ENCODE results near the gene GNAO1. TPM values are rescaled to one million over a fixed set of nuclear protein-coding genes. Genes with fewer than 3 reads are reported as not detected.
A peak's percentile ranks its signal among the peaks of the same experiment; 100 is the strongest.

Gene GNAO1
- total and polyA plus RNA-seq, 5 donors from 2014 or later: 3.0 TPM; not detected in 4

GRCh38 chr16:56352351-56353053, 161.2 kb downstream of the GNAO1 start:
- peaks cover 3 to 21% (median 9%) of the 10 kb centered on the region in 4 donors for H3K4me1 Mint-ChIP-seq
- peak overlapping the region in 1 of 4 donors; percentile 74 for H3K4me3 Mint-ChIP-seq
- Histone ChIP-seq H3K27ac (ENCODE audit: insufficient read depth, low read length, poor library complexity, severe bottlenecking) (no peak overlapping the region), H3K9me3 (ENCODE audit: control insufficient read depth in 2 of 2, low read length in 2 of 2) (no peaks in the 10 kb centered on the region), H3K4me3 (ENCODE audit: low read depth, low read length) (no peak overlapping the region), H3K36me3 (ENCODE audit: control insufficient read depth, insufficient read depth, low read length) (no peaks in the 10 kb centered on the region), H3K4me1 (ENCODE audit: control insufficient read depth, insufficient read depth, low read length, poor library complexity, severe bottlenecking) (peaks cover 15% of the 10 kb centered on the region), H3K27me3 (ENCODE audit: control insufficient read depth, insufficient read depth, low read length) (no peaks in the 10 kb centered on the region)
- DNase-seq (no peak), ATAC-seq (ENCODE audit: low read depth in 2 of 2) (no peak)
- no peak overlapping the region for H3K27ac Mint-ChIP-seq
- no peaks in the 10 kb centered on the region for H3K27me3 Mint-ChIP-seq
- no peaks in the 10 kb centered on the region for H3K9me3 Mint-ChIP-seq
- H3K36me3 Mint-ChIP-seq: no peaks in the 10 kb centered on the region

- Histone ChIP-seq H3K27me3 (ENCODE audit: control insufficient read depth, insufficient read depth, low read length) (no peaks in the 10 kb centered on the region), H3K27ac (ENCODE audit: insufficient read depth, low read length, poor library complexity, severe bottlenecking) (no peak overlapping the region), H3K4me1 (ENCODE audit: control insufficient read depth, insufficient read depth, low read length, poor library complexity, severe bottlenecking) (peaks cover 15% of the 10 kb centered on the region), H3K4me3 (ENCODE audit: low read depth, low read length) (no peak overlapping the region), H3K36me3 (ENCODE audit: control insufficient read depth, insufficient read depth, low read length) (no peaks in the 10 kb centered on the region), H3K9me3 (ENCODE audit: control insufficient read depth in 2 of 2, low read length in 2 of 2) (no peaks in the 10 kb centered on the region)
- no peak overlapping the region for H3K27ac Mint-ChIP-seq
- no peaks in the 10 kb centered on the region for H3K27me3 Mint-ChIP-seq
- ATAC-seq (ENCODE audit: low read depth in 2 of 2): no peak
- peaks cover 3 to 25% (median 9%) of the 10 kb centered on the region in 4 donors for H3K4me1 Mint-ChIP-seq
- no peaks in the 10 kb centered on the region for H3K36me3 Mint-ChIP-seq
- no peaks in the 10 kb centered on the region for H3K9me3 Mint-ChIP-seq
- peak overlapping the region in 1 of 4 donors; percentile 47 for H3K4me3 Mint-ChIP-seq
- no peak for DNase-seq
Observed at GRCh38 chr16:56353054-56353921, 162.0 kb downstream of the GNAO1 start.

- no peaks in the 10 kb centered on the region for H3K36me3 Mint-ChIP-seq
- DNase-seq (no peak), ATAC-seq (ENCODE audit: low read depth in 2 of 2) (no peak)
- H3K27me3 Mint-ChIP-seq: no peaks in the 10 kb centered on the region
- no peaks in the 10 kb centered on the region for H3K9me3 Mint-ChIP-seq
- Histone ChIP-seq H3K27ac (ENCODE audit: insufficient read depth, low read length, poor library complexity, severe bottlenecking) (no peak overlapping the region), H3K27me3 (ENCODE audit: control insufficient read depth, insufficient read depth, low read length) (no peaks in the 10 kb centered on the region), H3K4me3 (ENCODE audit: low read depth, low read length) (no peak overlapping the region), H3K9me3 (ENCODE audit: control insufficient read depth in 2 of 2, low read length in 2 of 2) (no peaks in the 10 kb centered on the region), H3K36me3 (ENCODE audit: control insufficient read depth, insufficient read depth, low read length) (no peaks in the 10 kb centered on the region), H3K4me1 (ENCODE audit: control insufficient read depth, insufficient read depth, low read length, poor library complexity, severe bottlenecking) (peaks cover 15% of the 10 kb centered on the region)
- no peak overlapping the region for H3K27ac Mint-ChIP-seq
- no peak overlapping the region for H3K4me3 Mint-ChIP-seq
- H3K4me1 Mint-ChIP-seq: peaks cover 3 to 29% (median 9%) of the 10 kb centered on the region in 4 donors
Observed at GRCh38 chr16:56354016-56354415, 162.7 kb downstream of the GNAO1 start.

- no peak for DNase-seq
- Mint-ChIP-seq H3K27ac (no peak overlapping the region), H3K27me3 (no peaks in the 10 kb centered on the region), H3K9me3 (no peaks in the 10 kb centered on the region), H3K4me1 (peaks cover 5 to 32% (median 9%) of the 10 kb centered on the region in 4 donors), H3K36me3 (no peaks in the 10 kb centered on the region), H3K4me3 (peak overlapping the region in 1 of 4 donors; percentile 32)
- no peak overlapping the region for H3K27ac ChIP-seq (ENCODE audit: insufficient read depth, low read length, poor library complexity, severe bottlenecking)
- H3K27me3 ChIP-seq (ENCODE audit: control insufficient read depth, insufficient read depth, low read length): no peaks in the 10 kb centered on the region
- no peaks in the 10 kb centered on the region for H3K9me3 ChIP-seq (ENCODE audit: control insufficient read depth in 2 of 2, low read length in 2 of 2)
- no peaks in the 10 kb centered on the region for H3K36me3 ChIP-seq (ENCODE audit: control insufficient read depth, insufficient read depth, low read length)
- no peak for ATAC-seq (ENCODE audit: low read depth in 2 of 2)
- no peak overlapping the region for H3K4me3 ChIP-seq (ENCODE audit: low read depth, low read length)
- peaks cover 15% of the 10 kb centered on the region for H3K4me1 ChIP-seq (ENCODE audit: control insufficient read depth, insufficient read depth, low read length, poor library complexity, severe bottlenecking)
Observed at GRCh38 chr16:56354746-56355145, 163.5 kb downstream of the GNAO1 start.

- no peaks in the 10 kb centered on the region for H3K27me3 ChIP-seq (ENCODE audit: control insufficient read depth, insufficient read depth, low read length)
- H3K4me3 Mint-ChIP-seq: peak overlapping the region in 2 of 4 donors; percentile 7 to 29
- H3K36me3 Mint-ChIP-seq: peaks cover 2% of the 10 kb centered on the region
- no peak overlapping the region for H3K27ac ChIP-seq (ENCODE audit: insufficient read depth, low read length, poor library complexity, severe bottlenecking)
- no peaks in the 10 kb centered on the region for H3K9me3 Mint-ChIP-seq
- ATAC-seq (ENCODE audit: low read depth in 2 of 2) (no peak), DNase-seq (no peak)
- H3K4me1 Mint-ChIP-seq: peaks cover 8 to 35% (median 9%) of the 10 kb centered on the region in 4 donors
- H3K4me3 ChIP-seq (ENCODE audit: low read depth, low read length): no peak overlapping the region
- H3K9me3 ChIP-seq (ENCODE audit: control insufficient read depth in 2 of 2, low read length in 2 of 2): no peaks in the 10 kb centered on the region
- no peaks in the 10 kb centered on the region for H3K36me3 ChIP-seq (ENCODE audit: control insufficient read depth, insufficient read depth, low read length)
- H3K4me1 ChIP-seq (ENCODE audit: control insufficient read depth, insufficient read depth, low read length, poor library complexity, severe bottlenecking): peaks cover 15% of the 10 kb centered on the region
- H3K27ac Mint-ChIP-seq: no peak overlapping the region
- no peaks in the 10 kb centered on the region for H3K27me3 Mint-ChIP-seq
Observed at GRCh38 chr16:56355221-56355620, 163.9 kb downstream of the GNAO1 start.

GRCh38 chr16:56355786-56356275, 164.5 kb downstream of the GNAO1 start:
- peaks cover 5% of the 10 kb centered on the region for H3K36me3 Mint-ChIP-seq
- H3K4me1 ChIP-seq (ENCODE audit: control insufficient read depth, insufficient read depth, low read length, poor library complexity, severe bottlenecking): peaks cover 15% of the 10 kb centered on the region
- DNase-seq (no peak), ATAC-seq (ENCODE audit: low read depth in 2 of 2) (no peak)
- peaks cover 6% of the 10 kb centered on the region for H3K36me3 ChIP-seq (ENCODE audit: control insufficient read depth, insufficient read depth, low read length)
- no peaks in the 10 kb centered on the region for H3K9me3 Mint-ChIP-seq
- H3K27ac Mint-ChIP-seq: peak overlapping the region in 2 of 3 donors; percentile 96 to 97
- H3K27me3 ChIP-seq (ENCODE audit: control insufficient read depth, insufficient read depth, low read length): no peaks in the 10 kb centered on the region
- H3K9me3 ChIP-seq (ENCODE audit: control insufficient read depth in 2 of 2, low read length in 2 of 2): no peaks in the 10 kb centered on the region
- H3K4me3 ChIP-seq (ENCODE audit: low read depth, low read length): peak overlapping the region; percentile 81
- no peak overlapping the region for H3K27ac ChIP-seq (ENCODE audit: insufficient read depth, low read length, poor library complexity, severe bottlenecking)
- peaks cover 8 to 35% (median 9%) of the 10 kb centered on the region in 4 donors for H3K4me1 Mint-ChIP-seq
- H3K4me3 Mint-ChIP-seq: peak overlapping the region in 3 of 4 donors; percentile 34 to 96 (median 81)
- no peaks in the 10 kb centered on the region for H3K27me3 Mint-ChIP-seq

- DNase-seq (peak; percentile 42 to 75 (median 52)), ATAC-seq (ENCODE audit: low read depth in 2 of 2) (peak; percentile 73 to 86)
- H3K27ac Mint-ChIP-seq: peak overlapping the region; percentile 96 to 97 (median 96)
- Histone ChIP-seq H3K27ac (ENCODE audit: insufficient read depth, low read length, poor library complexity, severe bottlenecking) (peak overlapping the region; percentile 61), H3K9me3 (ENCODE audit: control insufficient read depth in 2 of 2, low read length in 2 of 2) (no peaks in the 10 kb centered on the region), H3K4me3 (ENCODE audit: low read depth, low read length) (peak overlapping the region; percentile 81), H3K36me3 (ENCODE audit: control insufficient read depth, insufficient read depth, low read length) (peaks cover 10% of the 10 kb centered on the region), H3K4me1 (ENCODE audit: control insufficient read depth, insufficient read depth, low read length, poor library complexity, severe bottlenecking) (peaks cover 15% of the 10 kb centered on the region), H3K27me3 (ENCODE audit: control insufficient read depth, insufficient read depth, low read length) (no peaks in the 10 kb centered on the region)
- peaks cover 5% of the 10 kb centered on the region for H3K36me3 Mint-ChIP-seq
- no peaks in the 10 kb centered on the region for H3K27me3 Mint-ChIP-seq
- H3K4me1 Mint-ChIP-seq: peaks cover 8 to 35% (median 9%) of the 10 kb centered on the region in 4 donors
- peak overlapping the region; percentile 81 to 96 (median 92) for H3K4me3 Mint-ChIP-seq
- H3K9me3 Mint-ChIP-seq: no peaks in the 10 kb centered on the region
Observed at GRCh38 chr16:56356276-56357240, 165.3 kb downstream of the GNAO1 start.

All from CD4-positive, CD25-positive, alpha-beta regulatory T cell (primary cell).